ENCODE data around the gene ZNF367. TPM values are rescaled to one million over a fixed set of nuclear protein-coding genes. Genes with fewer than 3 reads are reported as not detected.

ZNF367 gene
- total RNA-seq, 1 donor from 2014 or later: 12.2 TPM

- DNase-seq (ENCODE audit: low read depth): no peak
- H3K4me3 ChIP-seq (ENCODE audit: low read depth, low read length): no peak overlapping the region
- TF ChIP-seq CTCF (conservative IDR thresholded peaks at IDR 0.05; ENCODE audit: low read depth, low read length): no peak
Observed at GRCh38 chr9:96342571-96343245, 75.5 kb downstream of the ZNF367 start.

- TF ChIP-seq CTCF (conservative IDR thresholded peaks at IDR 0.05; ENCODE audit: low read depth, low read length): no peak
- DNase-seq (ENCODE audit: low read depth): no peak
- H3K4me3 ChIP-seq (ENCODE audit: low read depth, low read length): no peak overlapping the region
Observed at GRCh38 chr9:96340707-96341106, 77.5 kb downstream of the ZNF367 start.

- TF ChIP-seq CTCF (conservative IDR thresholded peaks at IDR 0.05; ENCODE audit: low read depth, low read length): no peak
- no peak overlapping the region for H3K4me3 ChIP-seq (ENCODE audit: low read depth, low read length)
- no peak for DNase-seq (ENCODE audit: low read depth)
Observed at GRCh38 chr9:96338299-96338698, 79.9 kb downstream of the ZNF367 start.

Other genes starting within 250 kb of the ZNF367 start
- not detected in 2 replicates for gene HSD17B3, start 116.2 kb downstream of the ZNF367 start, total RNA-seq
- gene SLC35D2, start 34.7 kb downstream of the ZNF367 start, total RNA-seq: 43.8 and 45.8 TPM in 2 replicates
- gene HABP4, start 31.8 kb upstream of the ZNF367 start, total RNA-seq: 27.3 and 41.2 TPM in 2 replicates
- gene CDC14B, start 201.5 kb upstream of the ZNF367 start, total RNA-seq: 9.1 and 11.2 TPM in 2 replicates
- 12.6 and 17.2 TPM in 2 replicates for gene PRXL2C, start 236.9 kb upstream of the ZNF367 start, total RNA-seq

Measured in epithelial cell of proximal tubule (primary cell).